WTC11 (cell line): ENCODE data around the gene CEP250.

Source experiments
- MYBL2 ChIP-seq: sonication (generic); formaldehyde crosslinking; IDR thresholded peaks from 2 replicates; pipeline ENCODE4 v1.8.1; 2023; ENCODE audit warnings: mild to moderate bottlenecking, moderate library complexity, missing genetic modification reagents
- TF ChIP-seq, protein P1 (sequence below): sonication (generic); formaldehyde crosslinking; IDR thresholded peaks from 2 replicates; pipeline ENCODE4 v1.8.0; 2023; ENCODE audit warnings: mild to moderate bottlenecking, missing genetic modification reagents
- TF ChIP-seq, protein P2 (sequence below): sonication (generic); formaldehyde crosslinking; IDR thresholded peaks from 2 replicates; pipeline ENCODE4 v1.8.1; 2022; ENCODE audit warnings: mild to moderate bottlenecking, moderate library complexity, missing genetic modification reagents
- TF ChIP-seq, protein P3 (sequence below): fragments of 200-600 bp; IDR thresholded peaks from 2 replicates; pipeline ENCODE4 v1.8.0; 2022; ENCODE audit warnings: antibody characterized with exemption

DNA sequence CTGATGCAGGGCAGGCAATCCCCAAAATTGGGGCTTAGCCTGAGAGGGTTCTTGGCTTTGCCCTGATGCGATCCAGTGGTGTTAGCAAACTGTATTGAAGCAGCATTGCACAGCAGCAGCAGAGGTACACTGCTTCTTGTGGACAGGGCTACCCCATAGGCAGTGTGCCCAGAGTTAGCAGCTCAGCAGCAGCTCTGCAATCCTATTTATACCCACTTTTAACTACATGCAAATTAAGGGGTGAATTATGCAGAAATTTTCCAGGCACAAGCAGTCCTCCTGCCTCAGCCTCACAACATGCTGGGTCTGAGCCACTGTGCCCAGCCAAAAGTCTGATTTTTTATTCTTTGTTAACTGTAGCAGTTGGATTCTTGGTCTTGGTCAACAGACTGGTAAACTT is 70.2 kb downstream of the CEP250 start:
- TF ChIP-seq, protein P1, sequence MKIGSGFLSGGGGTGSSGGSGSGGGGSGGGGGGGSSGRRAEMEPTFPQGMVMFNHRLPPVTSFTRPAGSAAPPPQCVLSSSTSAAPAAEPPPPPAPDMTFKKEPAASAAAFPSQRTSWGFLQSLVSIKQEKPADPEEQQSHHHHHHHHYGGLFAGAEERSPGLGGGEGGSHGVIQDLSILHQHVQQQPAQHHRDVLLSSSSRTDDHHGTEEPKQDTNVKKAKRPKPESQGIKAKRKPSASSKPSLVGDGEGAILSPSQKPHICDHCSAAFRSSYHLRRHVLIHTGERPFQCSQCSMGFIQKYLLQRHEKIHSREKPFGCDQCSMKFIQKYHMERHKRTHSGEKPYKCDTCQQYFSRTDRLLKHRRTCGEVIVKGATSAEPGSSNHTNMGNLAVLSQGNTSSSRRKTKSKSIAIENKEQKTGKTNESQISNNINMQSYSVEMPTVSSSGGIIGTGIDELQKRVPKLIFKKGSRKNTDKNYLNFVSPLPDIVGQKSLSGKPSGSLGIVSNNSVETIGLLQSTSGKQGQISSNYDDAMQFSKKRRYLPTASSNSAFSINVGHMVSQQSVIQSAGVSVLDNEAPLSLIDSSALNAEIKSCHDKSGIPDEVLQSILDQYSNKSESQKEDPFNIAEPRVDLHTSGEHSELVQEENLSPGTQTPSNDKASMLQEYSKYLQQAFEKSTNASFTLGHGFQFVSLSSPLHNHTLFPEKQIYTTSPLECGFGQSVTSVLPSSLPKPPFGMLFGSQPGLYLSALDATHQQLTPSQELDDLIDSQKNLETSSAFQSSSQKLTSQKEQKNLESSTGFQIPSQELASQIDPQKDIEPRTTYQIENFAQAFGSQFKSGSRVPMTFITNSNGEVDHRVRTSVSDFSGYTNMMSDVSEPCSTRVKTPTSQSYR (CRISPR knock-in tag): no peak
- TF ChIP-seq, protein P2, sequence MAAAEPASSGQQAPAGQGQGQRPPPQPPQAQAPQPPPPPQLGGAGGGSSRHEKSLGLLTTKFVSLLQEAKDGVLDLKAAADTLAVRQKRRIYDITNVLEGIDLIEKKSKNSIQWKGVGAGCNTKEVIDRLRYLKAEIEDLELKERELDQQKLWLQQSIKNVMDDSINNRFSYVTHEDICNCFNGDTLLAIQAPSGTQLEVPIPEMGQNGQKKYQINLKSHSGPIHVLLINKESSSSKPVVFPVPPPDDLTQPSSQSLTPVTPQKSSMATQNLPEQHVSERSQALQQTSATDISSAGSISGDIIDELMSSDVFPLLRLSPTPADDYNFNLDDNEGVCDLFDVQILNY (CRISPR knock-in tag): no peak
- no peak for TF ChIP-seq MYBL2 (CRISPR knock-in tag)
- TF ChIP-seq, protein P3, sequence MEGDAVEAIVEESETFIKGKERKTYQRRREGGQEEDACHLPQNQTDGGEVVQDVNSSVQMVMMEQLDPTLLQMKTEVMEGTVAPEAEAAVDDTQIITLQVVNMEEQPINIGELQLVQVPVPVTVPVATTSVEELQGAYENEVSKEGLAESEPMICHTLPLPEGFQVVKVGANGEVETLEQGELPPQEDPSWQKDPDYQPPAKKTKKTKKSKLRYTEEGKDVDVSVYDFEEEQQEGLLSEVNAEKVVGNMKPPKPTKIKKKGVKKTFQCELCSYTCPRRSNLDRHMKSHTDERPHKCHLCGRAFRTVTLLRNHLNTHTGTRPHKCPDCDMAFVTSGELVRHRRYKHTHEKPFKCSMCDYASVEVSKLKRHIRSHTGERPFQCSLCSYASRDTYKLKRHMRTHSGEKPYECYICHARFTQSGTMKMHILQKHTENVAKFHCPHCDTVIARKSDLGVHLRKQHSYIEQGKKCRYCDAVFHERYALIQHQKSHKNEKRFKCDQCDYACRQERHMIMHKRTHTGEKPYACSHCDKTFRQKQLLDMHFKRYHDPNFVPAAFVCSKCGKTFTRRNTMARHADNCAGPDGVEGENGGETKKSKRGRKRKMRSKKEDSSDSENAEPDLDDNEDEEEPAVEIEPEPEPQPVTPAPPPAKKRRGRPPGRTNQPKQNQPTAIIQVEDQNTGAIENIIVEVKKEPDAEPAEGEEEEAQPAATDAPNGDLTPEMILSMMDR: no peak
